ENCODE results near the gene ADAMTS6.

Gene ADAMTS6

GRCh38 chr5:65142511-65143011, 339.2 kb downstream of the ADAMTS6 start:
- no peak for DNase-seq

GRCh38 chr5:65142016-65142415, 339.7 kb downstream of the ADAMTS6 start:
- no peak for DNase-seq

GRCh38 chr5:65141493-65141892, 340.2 kb downstream of the ADAMTS6 start:
- DNase-seq = peak; percentile 78

- no peak for DNase-seq
Measured at GRCh38 chr5:65137631-65138030, 344.1 kb downstream of the ADAMTS6 start.

GRCh38 chr5:65133477-65134110, 348.1 kb downstream of the ADAMTS6 start:
- no peak for DNase-seq

- DNase-seq = no peak
Measured at GRCh38 chr5:65132386-65132785, 349.3 kb downstream of the ADAMTS6 start.

GRCh38 chr5:65128226-65128625, 353.5 kb downstream of the ADAMTS6 start:
- DNase-seq = no peak

- no peak for DNase-seq
Measured at GRCh38 chr5:65127161-65127901, 354.4 kb downstream of the ADAMTS6 start.

- no peak for DNase-seq
Measured at GRCh38 chr5:65126542-65127069, 355.1 kb downstream of the ADAMTS6 start.

- DNase-seq = peak; percentile 7
Measured at GRCh38 chr5:65125591-65126541, 355.9 kb downstream of the ADAMTS6 start.

GRCh38 chr5:65121880-65122436, 359.8 kb downstream of the ADAMTS6 start:
- no peak for DNase-seq

- DNase-seq = peak; percentile 65
Measured at GRCh38 chr5:65120371-65120967, 361.3 kb downstream of the ADAMTS6 start.

GRCh38 chr5:65117525-65117924, 364.2 kb downstream of the ADAMTS6 start:
- no peak for DNase-seq

GRCh38 chr5:65113771-65114170, 367.9 kb downstream of the ADAMTS6 start:
- no peak for DNase-seq

- no peak for DNase-seq
Measured at GRCh38 chr5:65111961-65112658, 369.6 kb downstream of the ADAMTS6 start.

- DNase-seq = no peak
Measured at GRCh38 chr5:65108786-65109743, 372.7 kb downstream of the ADAMTS6 start.

- DNase-seq = no peak
Measured at GRCh38 chr5:65105301-65105700, 376.4 kb downstream of the ADAMTS6 start.

- no peak for DNase-seq
Measured at GRCh38 chr5:65104831-65105230, 376.9 kb downstream of the ADAMTS6 start.

- DNase-seq = no peak
Measured at GRCh38 chr5:65103756-65104440, 377.8 kb downstream of the ADAMTS6 start.
